Mesodermal cell (in vitro differentiated cells): ENCODE results near the gene NEDD8.

ENCODE experiments used
- H3K27ac ChIP-seq: 2 replicates; pipeline ENCODE4 v1.7.0; 2013; ENCODE audit warnings: mild to moderate bottlenecking, low read depth, low read length, moderate library complexity; ENCODE audit not compliant: severe bottlenecking
- H3K36me3 ChIP-seq: 2 replicates; pipeline ENCODE4 v1.7.1; 2013; ENCODE audit warnings: mild to moderate bottlenecking, low read length, moderate library complexity; ENCODE audit not compliant: control insufficient read depth, insufficient read depth
- H3K4me1 ChIP-seq: one replicate; pipeline ENCODE4 v1.7.1; 2013; ENCODE audit warnings: mild to moderate bottlenecking, low read length; ENCODE audit not compliant: insufficient read depth, control insufficient read depth, poor library complexity, severe bottlenecking
- H3K4me3 ChIP-seq: 2 replicates; pipeline ENCODE4 v1.7.0; 2013; ENCODE audit warnings: low read length, control low read depth, mild to moderate bottlenecking; ENCODE audit not compliant: insufficient read depth, poor library complexity, severe bottlenecking; ENCODE audit errors: extremely low read depth
- H3K9me3 ChIP-seq: 2 replicates; pipeline ENCODE4 v1.7.1; 2013; ENCODE audit warnings: mild to moderate bottlenecking, low read length, moderate library complexity; ENCODE audit not compliant: control insufficient read depth
- WGBS, 2 experiments: methylation state at CpG; one replicate each; pipeline ENCODE4 v1.1.5; 2013; ENCODE audit warnings: missing lambda C conversion rate in 2 of 2; ENCODE audit not compliant: insufficient coverage in 2 of 2; 5-methylcytosine and 5-hydroxymethylcytosine counted together

NEDD8 gene

DNA sequence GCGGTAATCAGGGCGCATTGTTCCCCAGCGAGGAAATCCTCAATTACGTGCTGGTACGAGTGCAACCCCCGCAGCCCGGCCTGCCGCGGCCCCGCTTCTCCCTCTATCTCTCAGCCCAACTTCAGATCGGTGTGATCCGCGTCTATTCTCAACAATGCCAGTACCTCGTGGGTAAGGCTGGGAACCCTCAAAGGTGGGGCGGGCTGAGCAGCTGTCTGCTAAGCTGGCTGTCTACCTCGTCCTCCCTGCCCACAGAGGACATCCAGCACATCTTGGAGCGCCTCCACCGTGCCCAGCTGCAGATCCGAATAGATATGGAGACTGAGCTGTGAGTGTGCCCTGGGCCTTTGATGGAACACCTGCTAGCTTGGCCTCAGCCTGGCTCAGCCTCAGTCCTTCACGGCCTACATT lies 59.3 kb downstream of the NEDD8 start:
- Histone ChIP-seq H3K9me3 (no peaks in the 10 kb centered on the region), H3K27ac (no peak overlapping the region), H3K4me3 (peak overlapping the region; percentile 37), H3K4me1 (no peaks in the 10 kb centered on the region), H3K36me3 (peaks cover 18% of the 10 kb centered on the region)
- 94 to 98% methylated on average over 15 to 20 of the region's 20 CpGs for WGBS, 2 experiments

DNA sequence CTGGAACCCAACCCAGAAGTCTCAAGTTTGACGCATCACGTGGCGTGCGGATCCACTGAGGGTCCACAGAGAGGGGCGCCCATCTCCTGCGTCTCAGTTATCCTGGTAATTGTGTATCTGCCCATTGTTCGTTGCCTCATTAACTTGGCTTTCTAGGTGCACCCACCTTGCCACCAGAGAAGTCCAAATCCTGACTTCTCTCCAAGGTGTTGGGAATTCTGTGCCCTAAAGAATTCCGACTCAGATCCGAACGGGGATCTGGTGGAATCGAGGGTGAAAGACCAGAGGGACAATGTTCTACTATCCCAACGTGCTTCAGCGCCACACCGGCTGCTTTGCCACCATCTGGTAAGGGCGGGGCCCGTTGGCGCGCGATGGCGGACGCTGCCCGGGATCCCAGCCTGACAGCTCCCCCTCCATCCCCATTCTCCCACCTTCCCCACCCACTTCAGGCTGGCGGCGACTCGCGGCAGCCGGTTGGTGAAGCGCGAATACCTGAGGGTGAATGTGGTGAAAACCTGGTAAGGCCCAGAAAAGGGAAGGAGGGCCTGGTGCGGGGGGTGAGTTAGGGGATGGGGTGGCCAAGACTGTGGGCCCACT lies 59.8 kb downstream of the NEDD8 start:
- H3K9me3 ChIP-seq: no peaks in the 10 kb centered on the region
- H3K4me1 ChIP-seq: no peaks in the 10 kb centered on the region
- no peak overlapping the region for H3K27ac ChIP-seq
- 81 to 83% methylated on average over 20 to 26 of the region's 30 CpGs for WGBS, 2 experiments
- peaks cover 17% of the 10 kb centered on the region for H3K36me3 ChIP-seq
- H3K4me3 ChIP-seq: peak overlapping the region; percentile 37

DNA sequence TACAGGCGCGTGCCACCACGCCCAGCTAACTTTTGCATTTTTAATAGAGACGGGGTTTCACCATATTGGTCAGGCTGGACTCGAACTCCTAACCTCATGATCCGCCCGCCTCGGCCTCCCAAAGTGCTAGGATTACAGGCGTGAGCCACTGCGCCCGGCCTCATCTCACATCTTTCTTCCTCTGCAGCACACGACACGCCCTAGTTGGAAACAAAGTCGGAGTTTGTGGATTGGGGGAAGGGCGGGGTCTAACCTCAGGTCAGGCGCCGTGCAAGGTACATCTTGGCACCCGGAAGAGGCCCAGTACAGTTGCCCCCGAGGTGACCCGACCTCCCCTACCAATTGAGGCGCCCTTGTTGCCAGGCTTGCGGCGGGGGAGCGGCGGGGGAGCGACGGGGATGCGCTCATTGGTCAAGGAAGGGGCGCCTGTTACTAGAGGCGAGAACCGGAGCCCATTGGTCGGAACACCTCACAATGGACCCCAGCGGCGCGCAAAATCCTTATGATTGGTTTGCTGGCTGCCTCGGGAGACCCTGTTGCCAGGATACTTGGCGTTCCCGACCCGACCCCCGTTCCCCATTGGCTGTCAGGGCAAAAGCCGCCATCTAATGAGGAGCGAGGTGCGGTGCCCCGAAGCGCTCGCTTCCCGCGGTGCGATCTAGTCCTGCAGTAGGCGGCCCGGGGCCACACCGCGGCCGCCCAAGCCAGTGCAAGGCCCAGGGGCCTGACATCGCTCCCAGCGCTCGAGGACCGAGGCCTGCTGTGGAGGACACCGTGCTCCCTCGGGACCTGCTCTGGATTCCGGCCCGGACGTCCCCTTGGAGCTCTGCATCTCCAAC lies 60.5 kb downstream of the NEDD8 start, which contains the start of gene REC8:
Gene REC8 (plus strand): TSS at position 659 of the 839 bp plus-strand sequence. CDS start 473 bp downstream, outside the sequence.
- Histone ChIP-seq H3K4me3 (peak within 1 kb of the TSS; percentile 37), H3K4me1 (no peaks in the 10 kb centered on the region), H3K9me3 (no peaks in the 10 kb centered on the region), H3K36me3 (peaks cover 13% of the 10 kb centered on the region), H3K27ac (no peak within 1 kb of the TSS)
- WGBS, 2 experiments: 20 to 29% methylated on average over 47 to 59 of the region's 63 CpGs

- H3K4me3 ChIP-seq: no peak overlapping the region
- H3K9me3 ChIP-seq: no peaks in the 10 kb centered on the region
- H3K36me3 ChIP-seq: peaks cover 51% of the 10 kb centered on the region
- H3K4me1 ChIP-seq: no peaks in the 10 kb centered on the region
- WGBS, 2 experiments: 89% methylated on average over 3 of the region's 3 CpGs
- no peak overlapping the region for H3K27ac ChIP-seq
These were observed 64.6 kb downstream of the NEDD8 start for GRCh38 chr14:24167469-24168114.
